Sciatic nerve (tissue), 2 donors: ENCODE measurements around the gene LIN52. TPM values are rescaled to one million over a fixed set of nuclear protein-coding genes. Genes with fewer than 3 reads are reported as not detected.
A peak's percentile ranks its signal among the peaks of the same experiment; 100 is the strongest.

ENCODE experiments used
- ATAC-seq: fragments of 200-7000 bp; cut with Tn5 transposase; one replicate; pipeline ENCODE4 v1.9.1; 2020; ENCODE audit warnings: mild to moderate bottlenecking, moderate library complexity
- DNase-seq: peaks from one replicate; pipeline ENCODE4 v3.0.0-alpha.2; 2020; ENCODE audit warnings: low spot score
- intact Hi-C: fragments of 100-400 bp; cut with DNase I; formaldehyde crosslinking; loops from one replicate; pipeline ENCODE4 v1.14.2; 2022
- total RNA-seq: library from RNA; stranded (reverse); fragmentation: NEBNext Ultra II Directional; extraction: Animal tissue kit (Norgen Biotek cat#: 25700); gene quantifications from one replicate; pipeline ENCODE4 v1.2.1, GENCODE V29; 2021
- donor health status: DM: no; HTN: no; CAD: no.
- donor health status: DM: no; HTN: no; CAD: no.

LIN52 gene
- total RNA-seq, 1 donor from 2014 or later = 8.5 TPM

DNA sequence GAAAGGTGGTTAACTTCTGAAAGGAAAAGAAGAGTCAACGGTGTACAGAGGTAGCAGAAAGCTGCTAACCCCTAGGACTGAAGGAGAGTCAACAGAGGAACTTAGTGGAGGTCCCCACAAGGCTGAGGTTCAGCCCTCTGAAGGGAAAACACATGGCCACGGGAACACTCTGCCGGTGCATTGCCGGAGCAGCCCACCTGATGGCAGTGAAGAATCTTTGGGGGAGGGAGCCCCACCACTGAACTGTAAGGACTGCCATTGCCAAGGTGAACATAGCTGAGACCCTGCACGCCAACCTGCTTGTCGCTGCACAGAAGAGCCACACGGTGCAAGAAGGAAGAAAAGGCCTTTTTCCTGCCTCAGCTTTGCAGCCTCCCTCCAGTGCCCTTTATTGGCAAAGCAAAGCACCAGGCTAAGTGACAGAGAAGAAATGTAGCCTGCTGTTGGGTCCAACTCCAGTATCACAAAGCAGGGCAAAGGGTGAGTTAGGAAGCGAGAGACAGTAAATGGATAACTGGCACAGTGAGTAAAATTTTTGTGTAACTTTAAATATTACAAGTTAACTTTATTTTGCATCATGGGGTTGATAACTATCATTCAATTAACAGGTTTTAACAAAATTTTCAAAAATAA is 76.9 kb downstream of the LIN52 start:
- DNase-seq (no peak), ATAC-seq (no peak)
- intact Hi-C loops = no loop called here

DNA sequence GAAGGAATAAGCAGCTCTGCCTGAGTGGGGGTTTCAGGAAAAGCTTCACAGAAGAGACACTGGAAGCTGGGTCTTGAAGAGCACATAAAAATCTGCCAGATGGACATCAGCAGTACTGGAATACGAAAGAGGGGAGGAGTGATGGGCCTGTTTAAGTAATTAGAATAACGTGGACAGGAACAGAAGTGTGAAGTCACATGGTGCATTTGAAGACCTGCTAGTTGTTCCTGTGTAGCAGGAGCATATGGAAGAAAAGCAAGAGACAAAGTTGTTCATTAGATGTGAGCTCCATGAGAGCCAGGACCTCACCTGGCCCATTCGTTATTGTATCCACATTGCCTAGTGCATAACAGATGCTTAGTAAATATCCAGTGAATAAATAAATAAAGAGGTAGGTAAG is 85.2 kb downstream of the LIN52 start:
- intact Hi-C loops = no loop called here
- DNase-seq (no peak), ATAC-seq (no peak)

DNA sequence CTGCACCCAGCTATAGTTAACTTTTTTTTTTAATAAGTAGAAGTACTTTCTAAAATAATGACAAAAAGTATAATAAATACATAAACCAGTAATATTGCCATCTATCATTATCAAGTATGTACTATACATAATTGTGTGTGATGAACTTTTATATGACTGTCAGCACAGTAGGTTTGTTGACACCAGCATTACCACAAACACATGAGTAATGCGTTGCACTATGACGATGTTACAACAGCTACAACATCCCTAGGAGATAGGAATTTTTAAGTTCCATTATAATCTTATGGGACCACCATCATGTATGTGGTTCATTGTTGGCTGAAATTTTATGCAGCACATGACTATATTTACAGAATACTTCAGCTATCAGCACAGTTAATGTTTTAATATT is 91.6 kb downstream of the LIN52 start:
- DNase-seq (no peak), ATAC-seq (no peak)
- intact Hi-C loops = no loop called here

DNA sequence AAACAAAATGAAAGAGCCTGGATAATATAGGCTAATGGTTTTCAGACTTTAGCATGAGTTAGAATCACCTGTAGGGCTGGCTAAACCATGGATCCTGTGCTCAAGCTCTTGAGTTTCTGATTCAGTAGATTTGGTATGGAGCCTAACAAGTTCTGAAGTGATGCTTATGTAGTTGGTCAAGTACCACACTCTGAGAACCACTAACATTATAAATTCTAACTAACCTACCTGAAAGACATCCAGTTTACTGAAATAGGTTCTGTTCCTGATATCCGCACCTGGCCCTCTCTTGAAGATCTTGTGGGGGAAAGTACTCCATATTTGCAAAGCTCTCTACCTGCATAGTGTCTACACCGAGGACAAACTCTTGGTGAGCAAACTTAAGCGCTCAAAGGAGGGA is 95.1 kb downstream of the LIN52 start:
- intact Hi-C loops = no loop called here
- ATAC-seq = no peak
- no peak for DNase-seq

DNA sequence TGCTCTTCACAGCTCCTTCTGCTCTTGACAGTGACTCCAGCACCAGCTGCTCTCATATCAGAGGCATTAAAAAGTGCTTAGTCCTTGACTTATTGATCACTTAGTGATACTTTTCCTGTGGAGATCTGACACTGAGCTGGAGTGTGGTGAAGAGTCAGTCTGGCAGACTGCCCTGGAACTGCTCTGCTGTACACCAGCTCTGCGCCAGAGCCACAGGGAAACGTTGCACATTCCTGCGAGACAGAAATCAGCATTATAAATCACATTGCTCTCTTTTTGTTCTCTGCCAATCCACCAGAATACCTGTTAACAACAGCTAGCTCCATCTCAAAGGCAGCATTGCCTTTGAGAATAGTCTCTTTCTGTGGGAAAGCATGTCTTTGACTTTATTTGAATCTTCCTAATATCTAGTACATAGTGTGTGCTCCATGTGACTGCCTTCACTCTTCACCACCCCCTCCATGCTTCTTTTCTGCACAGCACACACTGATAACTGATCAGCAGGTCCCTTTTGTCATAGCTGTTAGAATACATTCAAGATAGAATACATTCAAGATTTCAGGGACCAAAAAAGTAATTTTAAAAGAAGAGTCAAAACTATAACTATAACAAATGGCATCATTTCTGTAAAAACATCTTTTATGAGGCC is 106.3 kb downstream of the LIN52 start:
- intact Hi-C loops = no loop called here
- DNase-seq (no peak), ATAC-seq (no peak)

DNA sequence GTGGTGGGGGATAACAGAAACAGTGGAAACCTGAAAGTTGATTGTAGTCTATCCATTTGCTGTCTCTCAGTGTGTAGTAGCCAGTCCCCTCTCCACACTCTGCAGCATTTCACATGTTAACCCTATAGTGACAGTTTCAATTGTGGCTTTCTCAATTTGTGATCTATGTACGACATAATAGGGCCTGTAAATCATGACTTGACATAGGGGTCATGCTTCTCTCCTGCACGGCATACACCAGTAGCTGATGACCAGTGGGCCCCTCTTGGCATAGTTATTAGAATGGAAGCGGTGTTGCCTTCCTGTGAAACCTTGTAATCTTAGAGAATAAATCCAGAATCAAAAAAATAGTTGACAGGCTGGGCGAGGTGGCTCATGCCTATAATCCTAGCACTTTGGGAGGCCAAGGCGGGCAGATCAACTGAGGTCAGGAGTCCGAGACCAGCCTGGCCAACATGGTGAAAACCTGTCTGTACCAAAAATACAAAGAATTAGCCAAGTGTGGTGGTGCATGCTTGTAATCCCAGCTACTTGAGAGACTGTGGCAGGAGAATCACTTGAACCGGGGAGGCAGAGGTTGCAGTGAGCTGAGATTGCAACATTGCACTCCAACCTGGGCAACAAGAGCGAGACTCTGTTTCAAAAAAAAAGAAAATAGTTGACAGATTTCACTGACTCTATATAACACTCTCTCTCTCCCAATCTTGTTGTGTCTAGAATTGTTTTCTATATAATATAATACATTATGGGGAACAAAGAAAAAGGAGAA is 109.9 kb downstream of the LIN52 start:
- DNase-seq (no peak), ATAC-seq (no peak)
- intact Hi-C loops = no loop called here

DNA sequence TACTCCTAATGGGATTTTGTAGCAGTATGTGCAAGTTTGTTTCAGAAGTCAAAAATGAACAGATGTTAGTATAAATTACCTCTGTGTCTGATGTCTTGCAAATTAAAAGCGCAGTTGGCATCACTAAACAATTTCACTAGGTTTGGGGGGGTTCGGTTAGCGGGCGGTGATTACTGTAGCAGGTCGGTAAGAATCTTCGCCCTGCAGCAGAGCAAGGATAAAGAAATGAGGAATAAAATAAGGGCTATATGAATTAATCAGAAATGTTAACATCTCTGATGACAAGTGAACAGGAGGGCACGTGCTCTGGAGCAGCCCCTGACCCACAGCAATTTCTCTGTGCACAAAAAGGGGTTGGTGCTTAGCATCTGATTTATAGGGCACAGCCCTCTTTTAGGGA is 110.9 kb downstream of the LIN52 start:
- no peak for DNase-seq
- no peak for ATAC-seq
- intact Hi-C loops = no loop called here

DNA sequence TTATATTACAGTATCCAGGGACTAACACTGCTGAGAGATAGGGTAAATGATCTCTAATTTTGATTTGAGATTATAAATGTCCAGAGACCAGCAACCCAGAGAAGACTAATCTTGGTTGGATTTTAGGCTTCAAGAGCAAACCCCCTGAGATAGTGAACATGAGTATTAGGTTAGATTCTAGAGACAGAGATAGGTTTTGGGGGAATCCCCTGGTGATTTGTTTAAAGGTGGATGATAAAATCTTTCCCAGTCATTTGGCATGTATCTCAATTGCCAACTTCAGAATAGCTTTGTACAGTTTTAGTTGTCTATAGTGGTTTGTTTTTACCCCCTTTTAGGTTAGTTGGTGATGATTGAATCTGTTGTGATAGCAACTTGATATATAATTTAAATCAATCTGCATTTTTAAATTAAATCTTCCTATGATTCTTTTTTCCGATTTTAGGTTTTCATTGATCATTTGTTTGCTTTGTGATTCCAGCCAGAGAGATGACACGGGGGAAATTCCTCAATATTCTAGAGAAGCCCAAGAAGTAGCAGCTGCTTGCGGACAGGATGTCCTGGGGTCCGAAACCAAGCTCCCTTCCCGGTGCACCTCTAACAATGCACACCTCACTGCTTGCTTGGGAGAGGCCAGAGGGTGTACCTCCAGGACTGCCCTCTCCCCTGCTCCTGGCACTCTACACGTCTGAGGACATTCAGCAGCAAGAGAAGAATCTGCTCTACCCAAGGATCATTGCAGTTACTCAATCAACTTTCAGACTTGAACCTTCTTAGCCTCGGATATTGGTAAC is 113.9 kb downstream of the LIN52 start:
- intact Hi-C loops = no loop called here
- ATAC-seq = no peak
- DNase-seq = no peak

DNA sequence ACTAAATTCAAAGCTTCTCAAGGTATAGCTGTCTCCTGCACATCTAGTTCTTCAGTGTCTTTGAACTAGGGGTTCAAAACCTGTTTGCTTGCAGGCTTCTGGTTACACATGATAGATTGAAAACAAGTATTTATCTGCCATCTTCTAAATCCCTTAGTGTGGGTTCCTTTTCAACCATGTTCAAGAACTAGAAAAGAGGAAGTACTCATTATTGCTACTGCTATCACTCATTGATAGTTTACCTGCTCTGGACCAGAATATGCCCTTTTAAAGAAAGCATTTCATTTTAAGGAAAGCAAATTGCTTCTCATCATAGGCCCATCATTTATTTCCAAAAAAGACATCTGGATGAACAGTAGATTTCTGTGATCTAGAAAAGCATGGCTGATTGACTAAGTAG is 117.4 kb downstream of the LIN52 start:
- intact Hi-C loops = no loop called here
- ATAC-seq (no peak), DNase-seq (no peak)

DNA sequence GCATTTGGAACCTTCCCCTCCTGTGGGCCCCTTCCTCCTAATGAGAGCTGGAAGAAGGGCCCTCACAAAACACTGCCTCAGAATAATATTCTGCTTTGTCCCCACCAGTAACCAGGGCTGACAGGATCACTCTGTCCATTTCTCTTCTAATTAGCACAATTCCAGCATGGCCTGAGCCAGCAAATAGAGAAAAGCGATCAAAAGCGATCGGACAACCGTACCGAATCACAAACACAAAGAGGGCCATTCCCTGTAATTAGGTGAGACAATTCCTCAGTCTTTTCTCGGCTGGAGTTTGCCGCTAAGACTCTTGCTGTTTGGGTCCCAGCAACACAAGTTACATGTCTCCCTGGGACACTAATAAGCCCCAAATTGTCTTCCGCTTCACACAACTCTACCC is 118.9 kb downstream of the LIN52 start:
- DNase-seq = no peak
- no peak for ATAC-seq
- intact Hi-C loops = no loop called here

DNA sequence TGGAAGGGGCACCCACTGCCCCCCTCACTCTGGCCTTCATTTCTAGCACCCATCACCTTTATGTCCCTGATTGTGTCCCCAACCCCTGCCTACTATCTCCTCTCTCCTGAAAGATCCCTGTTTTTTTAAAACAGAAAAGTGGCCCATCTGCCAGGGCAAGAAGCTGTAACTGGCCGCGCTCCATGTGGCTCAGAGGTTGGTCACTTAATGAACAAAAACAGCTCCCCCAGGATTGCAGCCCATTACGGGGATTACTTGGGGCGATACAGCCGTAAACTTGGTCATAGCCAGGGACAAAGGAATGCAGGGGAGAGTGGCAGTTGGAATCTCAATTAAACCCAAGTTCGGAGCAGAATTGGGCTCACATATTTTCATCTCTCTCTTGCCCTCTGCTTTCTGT is 119.7 kb downstream of the LIN52 start:
- intact Hi-C loops = no loop called here
- ATAC-seq (no peak), DNase-seq (no peak)

DNA sequence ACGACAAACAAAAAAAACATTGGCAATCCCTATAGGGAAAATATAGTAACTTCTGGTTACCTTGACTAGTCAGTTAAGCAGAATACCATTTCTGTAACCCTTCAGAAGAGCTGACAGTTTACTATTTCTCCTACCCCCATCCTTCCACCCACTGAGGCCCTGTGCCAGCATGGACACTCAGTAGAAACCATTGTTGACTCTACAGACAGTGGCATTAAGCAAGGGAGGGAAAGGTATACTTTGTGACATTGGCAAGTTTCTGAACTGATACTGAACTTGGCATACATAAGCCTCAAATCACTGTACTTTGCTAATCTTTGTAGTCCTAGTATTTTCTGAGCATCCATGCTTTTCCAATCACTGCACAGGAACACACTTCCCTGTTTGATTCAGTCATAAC is 121.1 kb downstream of the LIN52 start:
- DNase-seq (no peak), ATAC-seq (no peak)
- intact Hi-C loops = no loop called here

DNA sequence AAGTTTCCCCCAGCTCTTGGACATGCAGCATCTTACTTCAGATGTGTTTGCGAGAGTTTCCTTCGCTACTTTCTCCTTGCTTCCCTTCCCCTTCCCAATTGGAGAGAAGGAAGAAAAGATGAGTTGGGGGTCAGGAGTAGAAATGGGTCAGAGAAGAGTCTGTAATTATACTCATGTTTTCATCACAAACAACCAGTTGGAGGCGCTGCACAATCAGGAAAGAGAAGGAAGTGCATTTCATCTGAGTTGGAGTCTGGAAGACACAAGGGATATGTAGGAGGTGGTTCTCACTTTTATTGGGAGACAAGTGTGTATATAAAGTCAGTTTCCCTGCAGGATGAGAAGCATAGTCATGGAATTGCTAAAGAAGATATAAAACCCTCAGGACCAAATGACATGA is 123.2 kb downstream of the LIN52 start:
- ATAC-seq (no peak), DNase-seq (no peak)
- intact Hi-C loops = no loop called here

DNA sequence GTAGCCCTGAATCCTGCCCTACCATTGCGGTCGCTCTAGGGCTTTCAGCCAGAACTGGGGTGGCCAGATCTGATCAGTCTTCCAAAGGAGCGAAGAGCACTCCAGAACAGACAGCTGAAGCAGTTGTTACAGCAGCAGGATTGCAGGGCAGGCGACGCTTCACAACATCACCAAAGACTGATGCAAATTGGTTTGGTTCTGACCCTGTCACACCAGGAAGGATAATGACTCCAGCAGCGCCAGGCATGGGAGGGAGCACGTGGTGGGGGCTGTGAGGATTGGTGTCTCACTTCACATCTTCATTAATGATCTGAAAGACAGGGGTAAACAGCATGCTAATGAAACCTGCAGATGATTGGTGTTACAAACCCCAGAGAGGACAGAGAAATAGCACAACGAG is 123.9 kb downstream of the LIN52 start:
- DNase-seq = no peak
- intact Hi-C loops = no loop called here
- ATAC-seq = no peak

DNA sequence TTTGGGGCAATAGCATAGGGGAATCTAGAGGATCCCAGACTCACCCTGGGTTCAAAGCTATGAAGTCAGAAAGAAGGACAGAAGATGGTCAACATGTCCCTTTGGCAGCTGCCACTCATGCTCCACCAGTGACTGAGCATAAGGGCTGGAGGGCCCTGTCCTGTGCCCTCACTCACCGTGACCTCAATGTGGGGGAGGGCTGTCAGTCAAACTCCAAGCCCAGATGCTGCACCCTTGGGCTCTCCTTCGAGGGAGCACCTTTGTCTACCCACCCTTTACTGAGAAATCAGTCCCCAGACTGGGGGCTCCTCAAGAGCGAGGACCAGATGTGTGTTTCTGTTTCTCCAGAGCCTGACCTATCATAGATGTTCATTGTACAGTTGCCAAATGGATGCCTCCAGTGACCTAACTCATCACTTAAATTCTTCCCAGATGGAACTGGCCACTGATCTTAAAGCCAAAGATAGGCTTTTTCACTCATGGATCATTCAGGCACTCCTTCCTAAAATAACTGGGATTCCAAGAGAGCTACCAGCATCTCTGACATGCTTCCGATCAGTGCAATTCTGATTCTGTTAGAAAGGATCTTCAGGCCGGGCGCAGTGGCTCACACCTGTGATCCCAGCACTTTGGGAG is 127.3 kb downstream of the LIN52 start:
- ATAC-seq = no peak
- intact Hi-C loops = no loop called here
- no peak for DNase-seq

DNA sequence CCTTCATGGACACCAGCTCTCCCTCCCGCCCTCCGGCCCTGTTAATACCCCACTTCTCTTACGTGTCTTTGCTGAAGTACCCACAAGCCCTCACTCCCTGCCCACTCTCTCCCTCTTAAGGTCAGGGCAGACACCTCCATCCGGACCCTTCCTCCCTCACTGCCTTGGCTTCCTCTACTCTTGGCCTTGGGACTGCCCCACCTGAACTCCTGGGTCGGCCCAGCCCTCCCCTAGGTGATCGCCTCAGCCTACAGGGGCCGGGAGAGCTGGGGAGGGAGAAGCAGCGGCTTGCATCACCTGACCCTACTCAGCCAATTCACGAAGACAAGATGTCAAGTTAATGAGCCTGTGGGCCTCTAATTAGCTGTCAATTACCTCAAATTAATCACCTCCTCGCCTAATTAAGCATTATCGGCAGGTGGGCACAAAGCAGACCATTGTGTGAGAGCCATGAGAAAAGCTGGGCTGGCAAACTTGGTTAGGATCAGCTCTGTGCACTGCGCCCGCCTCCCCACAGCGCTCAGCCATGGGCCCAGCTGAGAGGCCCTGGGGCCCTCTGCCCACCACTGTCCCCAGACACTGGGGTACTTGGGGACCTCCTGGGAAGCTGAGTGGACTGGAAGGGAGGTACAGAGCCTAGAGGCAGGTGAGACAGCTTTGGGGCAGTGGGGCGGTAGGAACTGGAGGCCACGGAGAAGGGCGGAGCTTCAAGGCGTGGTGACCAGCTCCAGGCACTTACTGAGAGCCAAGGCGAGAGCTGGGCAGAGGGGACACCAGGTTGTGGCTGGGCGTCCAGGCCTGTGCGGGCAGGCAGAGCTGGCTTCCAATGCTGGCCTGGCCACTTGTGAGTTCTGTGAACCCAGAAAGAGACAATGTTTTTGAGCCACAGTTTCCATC is 129.4 kb downstream of the LIN52 start:
- intact Hi-C loops = no loop called here
- DNase-seq (no peak), ATAC-seq (no peak)

DNA sequence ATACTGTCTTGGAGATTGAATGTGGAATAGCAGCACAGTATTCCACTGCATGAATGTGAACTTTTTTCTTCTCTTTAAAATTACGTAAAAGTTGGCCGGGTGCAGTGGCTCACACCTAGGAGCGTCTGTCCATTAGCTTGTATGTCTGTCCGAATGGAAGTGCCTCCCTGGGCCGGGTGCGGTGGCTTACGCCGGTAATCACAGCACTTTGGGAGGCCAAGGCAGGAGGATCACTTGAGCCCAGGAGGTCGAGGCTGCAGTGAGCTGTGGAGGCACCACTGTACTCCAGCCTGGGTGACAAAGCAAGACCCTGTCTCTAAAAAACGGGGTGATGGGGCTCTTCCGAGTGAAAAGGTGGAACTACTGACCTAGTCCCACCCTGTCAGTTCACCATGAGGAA is 131.9 kb downstream of the LIN52 start:
- intact Hi-C loops = no loop called here
- ATAC-seq (no peak), DNase-seq (no peak)

DNA sequence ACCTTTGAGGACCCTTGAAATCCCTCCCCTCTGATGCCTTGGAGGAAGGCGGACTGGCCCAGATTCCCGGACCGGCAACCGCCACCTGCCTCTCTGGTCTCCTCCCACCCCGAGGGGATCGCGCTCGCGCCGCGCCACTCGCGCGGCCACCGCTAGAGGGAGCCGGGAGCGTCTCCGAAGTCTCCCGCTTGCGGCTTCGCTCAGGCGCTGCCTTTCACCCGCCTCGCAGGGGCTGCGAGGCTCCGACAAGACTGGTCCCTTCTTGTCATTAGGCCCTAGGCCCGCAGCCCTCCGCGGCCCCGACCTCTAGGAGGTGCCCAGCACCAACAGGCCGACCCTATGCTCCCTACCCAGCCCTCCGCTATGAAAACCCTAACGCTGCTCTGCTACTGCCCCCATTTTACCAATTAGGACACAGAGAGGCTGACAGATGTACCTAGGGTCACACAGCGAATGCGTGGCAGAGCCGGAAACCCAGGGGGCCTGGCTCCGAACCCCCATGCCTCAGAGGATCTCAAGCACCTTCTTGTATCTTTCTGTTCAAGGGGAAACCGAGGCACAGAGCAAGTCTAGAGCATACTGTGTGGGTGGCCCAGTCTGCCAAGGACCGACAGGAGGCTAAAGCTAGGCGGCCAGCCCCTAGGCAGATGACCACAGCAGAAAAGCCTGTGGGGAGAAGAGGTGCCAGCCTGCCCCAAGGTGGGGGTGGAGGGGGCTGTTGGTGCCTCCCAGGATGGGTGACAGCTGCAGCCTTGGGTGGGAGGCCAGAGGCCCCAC is 133.1 kb downstream of the LIN52 start:
- intact Hi-C loops = no loop called here
- DNase-seq = peak; percentile 83
- ATAC-seq = peak; percentile 86
